NCI-H2081 (cell line): ENCODE results near the gene ALDH3B2.
"Not testable (repeated sequence)": the region's sequence is repeated elsewhere in the genome, so short reads cannot be mapped to it uniquely, and the experiment has no call there.

ENCODE experiments used
- DNase-seq, 2 experiments: peaks; one replicate each; lab custom pipeline; 2025; lab: John Stamatoyannopoulos, UW

The ALDH3B2 gene

GRCh38 chr11:67685641-67686332 is 11.4 kb upstream of the ALDH3B2 start:
- not testable (repeated sequence) for DNase-seq

GRCh38 chr11:67682126-67683034 is 8.0 kb upstream of the ALDH3B2 start:
- DNase-seq: not testable (repeated sequence)

DNA sequence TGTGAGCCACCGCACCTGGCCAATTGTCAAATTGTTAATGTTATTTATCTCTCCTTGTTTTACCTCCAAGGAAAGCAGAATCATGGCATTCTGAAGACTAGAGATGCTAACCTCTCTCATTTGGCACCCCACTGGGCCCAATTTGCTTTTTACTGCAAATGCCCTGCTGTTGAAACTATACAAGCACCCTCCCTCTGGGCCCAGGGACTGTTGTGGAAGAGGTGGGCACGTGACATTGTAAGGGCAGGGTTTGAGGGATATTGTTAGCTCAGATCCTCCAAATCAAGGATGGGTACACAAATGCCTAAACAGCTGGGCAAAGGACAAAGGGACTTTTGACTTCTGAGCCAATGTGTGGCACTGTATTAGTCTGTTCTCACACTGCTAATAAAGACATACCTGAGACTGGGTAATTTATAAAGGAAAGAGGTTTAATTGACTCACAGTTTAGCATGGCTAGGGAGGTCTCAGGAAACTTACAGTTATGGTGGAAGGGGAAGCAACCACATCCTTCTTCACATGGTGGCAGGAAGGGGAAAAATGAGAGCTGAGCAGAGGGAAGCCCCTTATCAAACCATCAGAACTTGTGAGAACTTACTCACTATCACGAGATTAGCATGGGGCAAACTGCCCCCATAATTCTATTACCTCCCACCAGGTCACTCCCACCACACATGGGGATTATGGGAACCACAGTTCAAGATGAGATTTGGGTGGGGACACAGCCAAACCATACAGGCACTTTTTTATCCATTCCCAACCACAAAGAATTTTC is 6.5 kb upstream of the ALDH3B2 start:
- no peak for DNase-seq

GRCh38 chr11:67675058-67675747 is 780 bp upstream of the ALDH3B2 start:
- DNase-seq: no peak

DNA sequence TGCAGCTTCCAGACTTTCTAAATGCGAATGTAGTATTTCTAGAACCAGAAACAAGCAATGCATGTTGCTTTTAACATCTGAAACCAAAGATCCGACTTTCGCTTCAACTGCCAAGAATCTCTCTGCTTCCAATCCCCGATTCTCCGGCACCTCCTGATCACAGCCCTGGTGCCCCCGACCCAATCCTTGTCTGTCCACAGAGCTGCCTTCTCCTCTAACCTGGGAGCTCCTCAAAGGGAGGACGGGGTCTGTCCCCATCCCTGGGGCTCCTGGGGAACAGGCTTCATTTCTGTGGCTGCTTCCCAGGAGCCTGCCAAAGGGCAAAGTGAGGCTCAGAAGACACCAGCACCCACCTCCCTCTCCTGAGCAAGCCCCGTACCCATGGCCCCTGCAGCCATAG is 521 bp downstream of the ALDH3B2 start:
- DNase-seq: no peak

- DNase-seq: no peak
Measured at GRCh38 chr11:67673358-67673757, 1.1 kb downstream of the ALDH3B2 start.

DNA sequence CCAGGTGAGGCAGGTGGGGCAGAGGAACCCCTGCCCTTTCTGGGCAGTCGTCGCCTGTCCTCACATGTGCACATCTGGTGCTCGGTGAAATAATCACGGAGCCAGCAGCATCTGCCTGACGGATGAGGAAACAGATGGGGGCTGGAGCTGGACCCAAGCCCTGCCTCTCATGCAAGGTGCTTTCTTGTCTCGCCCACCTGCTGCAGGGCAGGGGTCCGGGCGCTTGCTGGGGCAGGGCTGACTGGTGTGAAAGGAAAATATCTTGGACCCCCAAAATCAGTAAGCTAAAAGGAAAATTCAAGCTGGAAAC is 3.3 kb downstream of the ALDH3B2 start:
- DNase-seq: no peak

- no peak for DNase-seq
Measured at GRCh38 chr11:67670316-67671210, 3.9 kb downstream of the ALDH3B2 start.

DNA sequence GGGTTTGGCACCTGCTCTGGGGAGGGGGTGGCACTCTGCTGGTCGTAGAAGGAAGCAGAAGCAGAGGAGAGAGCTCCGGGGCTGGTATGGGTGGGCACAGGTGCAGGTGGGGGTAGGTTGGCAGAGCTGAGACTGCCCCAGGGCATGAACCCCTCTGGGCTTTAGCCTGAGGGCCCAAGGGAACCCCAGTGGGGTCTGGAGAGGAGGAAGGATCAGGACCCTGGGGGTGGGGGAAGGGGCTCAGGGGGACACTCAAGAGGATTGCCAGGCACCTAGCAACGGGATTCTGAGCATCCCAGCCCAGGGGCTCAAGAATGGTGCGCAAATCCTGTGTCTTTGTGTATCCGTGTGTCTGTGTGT is 6.3 kb downstream of the ALDH3B2 start:
- DNase-seq: no peak

GRCh38 chr11:67667490-67668191 is 6.8 kb downstream of the ALDH3B2 start:
- DNase-seq: no peak

- DNase-seq: no peak
Measured at GRCh38 chr11:67666676-67667489, 7.5 kb downstream of the ALDH3B2 start.

DNA sequence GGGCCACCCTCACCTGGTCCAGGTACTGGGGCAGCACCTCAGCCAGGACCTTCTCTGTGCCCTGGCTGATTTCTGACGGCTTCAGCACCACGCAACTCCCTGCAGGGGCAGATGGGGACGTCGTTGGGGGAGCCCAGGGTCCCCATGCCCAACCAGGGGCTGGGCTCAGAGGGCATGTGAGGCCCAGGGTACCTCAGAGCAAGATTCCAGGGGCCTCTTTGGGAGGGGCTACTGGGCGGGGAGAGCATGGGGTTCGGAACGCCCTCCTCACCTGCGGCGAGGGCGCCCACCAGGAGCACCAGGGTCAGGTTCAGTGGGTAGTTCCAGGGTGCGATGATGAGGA is 8.1 kb downstream of the ALDH3B2 start:
- no peak for DNase-seq

- DNase-seq: no peak
Measured at GRCh38 chr11:67665541-67666302, 8.7 kb downstream of the ALDH3B2 start.

GRCh38 chr11:67664696-67665540 is 9.5 kb downstream of the ALDH3B2 start:
- DNase-seq: no peak

DNA sequence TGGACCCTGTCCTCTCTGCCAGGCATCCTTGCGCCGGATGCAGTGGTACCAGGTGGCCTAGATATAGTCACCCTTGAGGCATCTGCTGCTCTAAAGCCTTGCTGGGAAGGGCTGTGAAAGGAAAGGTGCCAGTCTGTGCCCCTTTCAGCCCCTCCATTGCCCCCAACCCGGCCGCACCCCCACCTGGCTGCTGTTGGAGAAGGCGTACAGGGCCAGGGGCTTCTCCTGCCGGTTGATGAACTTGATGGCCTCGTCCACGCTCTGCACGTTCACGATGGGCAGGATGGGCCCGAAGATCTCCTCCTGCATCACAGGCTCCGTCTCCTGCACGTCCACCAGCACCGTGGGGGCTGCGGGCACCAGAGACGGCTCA is 10.2 kb downstream of the ALDH3B2 start:
- no peak for DNase-seq

- no peak for DNase-seq
Measured at GRCh38 chr11:67663532-67664212, 10.8 kb downstream of the ALDH3B2 start.

DNA sequence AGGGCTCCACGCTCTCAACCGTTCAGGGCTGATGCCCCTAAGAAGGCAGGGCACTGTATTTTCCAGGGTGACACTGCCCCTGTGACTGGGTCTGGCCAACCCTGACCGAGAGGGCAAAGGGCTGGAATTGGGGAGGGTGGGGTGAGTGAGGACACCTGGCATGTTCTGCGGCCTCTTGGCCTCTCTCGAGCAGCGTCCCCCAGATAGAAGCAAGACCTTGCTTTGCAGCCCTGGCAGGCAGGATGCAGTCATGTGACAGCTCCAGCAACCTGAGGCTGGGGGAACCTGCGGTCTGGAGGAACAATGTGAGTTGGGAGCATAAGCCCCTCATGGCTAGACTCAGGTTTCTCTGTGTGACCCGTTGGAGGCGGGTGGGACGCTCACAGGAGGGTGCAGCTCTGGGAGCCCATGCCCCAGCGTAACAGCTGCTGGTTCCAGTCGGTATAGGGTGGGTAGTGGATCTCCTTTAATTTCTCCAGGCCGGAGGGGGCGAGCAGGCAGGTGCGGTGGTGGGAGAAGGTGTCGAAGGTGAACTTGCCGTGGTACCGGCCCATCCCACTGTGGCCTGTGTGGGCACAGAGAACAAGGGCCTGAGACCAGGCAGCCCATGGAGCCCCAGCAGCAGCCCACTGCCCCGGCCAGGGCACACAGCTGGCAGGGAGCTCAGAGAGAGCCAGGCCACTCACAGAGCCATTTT is 11.4 kb downstream of the ALDH3B2 start:
- no peak for DNase-seq
